Muscle of back (tissue), 11 donors: ENCODE data around the gene MAPRE2. TPM values are rescaled to one million over a fixed set of nuclear protein-coding genes. Genes with fewer than 3 reads are reported as not detected.
"Not testable (repeated sequence)": the region's sequence is repeated elsewhere in the genome, so short reads cannot be mapped to it uniquely, and the experiment has no call there.

Experiments
- DNase-seq, 3 donors: peaks; one replicate each; pipeline versions ENCODE4 v3.0.0 to v3.0.0-alpha.2; 2013
- polyA plus RNA-seq, 10 donors: library from polyadenylated mRNA; unstranded; fragments of 120-200 nt; gene quantifications; one replicate each; pipeline ENCODE4 v1.2.1, GENCODE V29; 2013; ENCODE audit not compliant: insufficient read length in 10 of 10

Gene MAPRE2
- polyA plus RNA-seq, 10 donors, result 24.6 to 35.5 (median 30.4) TPM

DNA sequence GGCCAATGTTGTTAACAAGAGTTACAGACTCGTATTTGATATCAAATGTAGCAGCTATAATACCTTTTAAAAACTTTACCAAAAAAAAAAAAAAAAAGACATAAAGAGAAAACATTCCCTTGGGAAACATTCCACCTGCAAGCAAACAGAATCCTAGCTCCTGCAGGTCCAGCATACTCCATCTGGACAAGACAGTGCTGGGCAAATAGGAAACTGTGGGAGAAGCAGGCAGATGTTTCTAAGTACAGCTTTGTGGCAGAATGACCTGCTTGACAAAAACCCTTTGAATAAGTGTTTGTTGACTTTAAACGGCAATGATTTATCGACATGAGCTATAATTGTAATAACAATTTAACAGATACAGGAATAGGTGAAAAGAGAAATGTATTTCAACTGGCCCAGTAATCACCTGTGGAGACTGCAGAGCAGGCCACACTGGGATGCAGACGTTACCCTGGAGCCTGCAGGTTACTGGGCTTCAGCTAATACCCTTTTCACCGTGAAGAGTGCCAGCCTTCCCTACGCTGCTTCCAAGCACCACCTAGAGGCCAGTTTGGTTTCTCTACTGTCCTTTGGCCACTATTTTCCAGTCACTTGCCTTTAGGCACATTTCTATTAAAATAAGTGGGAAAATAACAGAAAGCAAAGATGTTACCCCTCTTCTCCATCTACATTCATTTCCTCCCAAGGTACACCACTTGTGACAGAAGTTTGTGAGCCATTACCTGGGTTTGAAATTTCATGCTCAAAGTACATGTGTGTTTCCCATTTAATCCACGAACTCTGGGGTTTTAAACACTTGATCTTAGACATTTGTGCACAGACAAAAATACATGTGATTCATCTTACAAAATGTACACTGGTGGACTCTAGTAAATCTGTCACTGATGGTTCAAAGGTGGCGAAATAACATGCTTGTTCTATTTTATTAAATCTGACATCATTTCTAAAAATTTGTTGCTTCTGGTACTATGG is 102.7 kb downstream of the MAPRE2 start:
- DNase-seq, result peak; percentile 29 to 67 (median 59)

DNA sequence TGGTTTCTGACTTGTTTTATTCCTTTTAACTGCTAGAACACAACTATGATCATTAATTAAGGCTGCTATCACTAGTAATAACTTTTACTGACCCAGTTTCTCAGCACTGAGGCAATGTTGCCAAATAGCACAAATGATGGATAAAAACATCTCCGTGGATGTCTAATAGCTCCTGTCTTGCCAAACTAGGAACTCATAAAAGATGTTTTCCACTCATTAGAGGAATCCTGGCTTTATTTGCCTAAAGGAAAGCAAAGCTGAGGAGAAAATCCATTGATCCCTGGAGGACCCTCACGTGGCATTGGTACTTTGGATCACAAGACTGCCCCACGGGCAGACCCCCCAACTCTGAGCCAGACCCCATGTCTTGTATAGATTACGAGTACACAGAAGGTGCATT is 103.5 kb downstream of the MAPRE2 start:
- DNase-seq, result peak; percentile 39 to 79 (median 48)

GRCh38 chr18:35150195-35150594 is 109.0 kb downstream of the MAPRE2 start:
- not testable (repeated sequence) for DNase-seq

DNA sequence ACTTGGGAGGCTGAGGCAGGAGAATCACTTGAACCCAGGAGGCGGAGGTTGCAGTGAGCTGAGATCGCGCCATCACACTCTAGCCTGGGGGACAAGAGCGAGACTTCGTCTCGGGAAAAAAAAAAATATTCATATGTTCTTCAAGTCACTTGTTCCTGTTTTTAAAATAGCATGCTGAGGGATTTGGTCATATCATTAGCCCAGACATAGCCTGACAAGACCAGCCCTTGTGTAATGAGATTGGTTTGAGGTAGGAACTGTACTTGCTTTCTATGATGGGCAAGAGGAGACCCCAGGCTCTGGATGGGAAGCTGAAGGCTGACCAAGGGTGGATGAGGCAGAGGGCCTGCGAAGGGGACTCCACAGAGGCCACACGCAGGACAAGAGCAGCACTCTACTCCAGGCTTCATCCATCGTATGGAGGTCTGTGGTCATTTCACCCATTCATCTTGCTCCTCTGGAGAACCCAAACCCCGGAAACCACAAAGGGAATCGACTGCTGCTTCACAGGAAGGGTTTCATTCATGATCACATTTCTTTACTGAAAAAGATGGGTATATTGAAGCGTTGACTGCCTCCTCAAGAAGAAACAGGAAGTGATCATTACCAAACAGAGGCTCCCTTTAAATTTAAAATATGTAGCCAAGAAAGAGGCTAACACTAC is 112.5 kb downstream of the MAPRE2 start:
- DNase-seq, result no peak

- no peak for DNase-seq
Observed at GRCh38 chr18:35155398-35156117, 114.3 kb downstream of the MAPRE2 start.

- no peak for DNase-seq
Observed at GRCh38 chr18:35157181-35157580, 116.0 kb downstream of the MAPRE2 start.

GRCh38 chr18:35158728-35159450 is 117.7 kb downstream of the MAPRE2 start:
- DNase-seq, result peak in 1 of 3 donors; percentile 20

- no peak for DNase-seq
Observed at GRCh38 chr18:35159782-35160181, 118.6 kb downstream of the MAPRE2 start.

- no peak for DNase-seq
Observed at GRCh38 chr18:35161485-35161884, 120.3 kb downstream of the MAPRE2 start.

DNA sequence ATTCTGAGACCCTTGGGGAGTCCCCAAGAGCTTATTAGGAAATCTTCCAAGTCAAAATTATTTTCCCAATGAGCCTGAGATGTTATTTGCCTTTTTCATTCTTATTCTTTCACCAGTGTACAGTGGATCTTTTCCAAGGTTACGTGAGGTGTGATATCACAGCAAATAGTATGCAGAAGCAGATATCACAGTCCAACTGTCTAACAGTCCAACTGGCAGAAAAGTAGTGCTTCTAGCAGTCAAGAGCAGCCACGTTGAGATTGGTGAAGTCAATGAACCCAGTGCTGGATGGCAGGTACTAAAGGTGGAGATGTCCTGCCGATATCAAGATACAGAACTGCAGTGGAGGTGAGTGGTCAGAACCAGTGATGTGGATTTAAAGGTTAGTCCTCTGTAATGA is 120.7 kb downstream of the MAPRE2 start:
- no peak for DNase-seq

- DNase-seq, result peak in 1 of 3 donors; percentile 55
Observed at GRCh38 chr18:35163014-35163539, 121.9 kb downstream of the MAPRE2 start.

GRCh38 chr18:35163721-35164120 is 122.5 kb downstream of the MAPRE2 start:
- DNase-seq, result peak in 1 of 3 donors; percentile 68

DNA sequence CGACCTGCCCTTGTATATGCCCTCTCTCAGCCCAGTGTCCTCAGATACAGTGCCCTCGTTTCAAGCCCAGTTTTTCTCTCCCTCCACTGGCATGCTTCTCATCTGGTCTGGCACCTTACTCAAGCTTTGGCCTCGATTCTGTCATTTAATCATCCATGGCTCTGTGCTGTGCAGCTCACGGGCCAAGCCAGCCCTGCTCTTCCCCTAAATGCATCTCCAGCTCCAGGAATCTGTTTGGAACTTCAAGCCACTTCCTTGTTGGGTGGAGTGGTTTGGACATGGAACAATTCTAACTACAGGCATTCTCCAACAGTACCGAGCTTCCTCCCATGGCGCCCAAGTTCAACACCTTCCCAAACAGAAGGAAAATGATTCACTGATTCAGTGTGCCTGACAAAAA is 122.9 kb downstream of the MAPRE2 start:
- peak in 1 of 3 donors; percentile 53 for DNase-seq

GRCh38 chr18:35167332-35167731 is 126.1 kb downstream of the MAPRE2 start:
- peak in 1 of 3 donors; percentile 18 for DNase-seq

GRCh38 chr18:35167857-35168256 is 126.6 kb downstream of the MAPRE2 start:
- DNase-seq, result peak in 1 of 3 donors; percentile 42

GRCh38 chr18:35170323-35170722 is 129.1 kb downstream of the MAPRE2 start:
- not testable (repeated sequence) for DNase-seq

- peak in 1 of 3 donors; percentile 16 for DNase-seq
Observed at GRCh38 chr18:35171315-35171987, 130.2 kb downstream of the MAPRE2 start.

DNA sequence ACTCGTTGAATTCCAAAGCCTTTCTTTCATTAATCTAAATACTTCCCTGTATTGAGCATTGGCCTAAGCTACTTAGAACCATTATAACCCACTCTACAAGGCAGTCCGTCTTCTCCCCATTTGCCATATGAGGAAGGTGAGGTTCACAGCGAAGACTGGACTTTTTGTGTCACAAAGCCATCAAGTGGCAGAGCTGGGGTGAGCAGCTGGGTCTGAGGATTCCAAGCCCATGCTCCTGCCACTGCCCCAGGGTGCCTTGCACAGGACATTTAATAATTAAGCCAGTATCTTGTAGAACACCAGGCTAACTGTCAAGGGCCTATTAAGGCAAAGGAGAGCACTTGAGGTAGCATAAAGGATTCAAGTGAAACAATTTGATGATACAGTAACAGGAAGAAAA is 130.8 kb downstream of the MAPRE2 start:
- no peak for DNase-seq

DNA sequence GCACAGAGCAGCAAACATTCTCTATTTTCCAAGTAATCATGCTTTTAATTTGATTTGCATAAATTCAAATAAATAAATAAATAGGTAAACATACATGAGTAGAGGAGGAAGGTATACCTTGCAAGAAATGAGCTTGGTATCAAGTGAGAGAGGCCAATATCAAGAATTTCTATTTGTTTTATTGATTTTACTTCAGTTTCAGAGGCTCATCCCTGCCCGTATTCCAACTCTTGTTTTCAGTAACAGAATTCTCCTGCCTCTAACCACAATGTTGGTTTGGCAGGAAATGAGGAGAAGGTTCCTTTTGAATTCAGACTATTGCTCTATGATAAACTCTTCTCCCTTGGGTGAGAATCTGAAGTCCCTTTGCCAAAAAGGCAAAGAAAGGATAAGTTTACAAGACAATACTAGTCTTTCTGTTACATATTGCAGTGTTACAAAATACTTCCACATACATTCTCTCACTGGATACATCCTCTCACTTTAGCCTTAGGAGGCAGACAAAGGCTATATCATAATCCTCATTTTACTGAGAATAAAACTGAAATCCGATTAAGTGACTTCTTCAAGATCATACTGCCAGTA is 131.3 kb downstream of the MAPRE2 start:
- peak in 1 of 3 donors; percentile 50 for DNase-seq

DNA sequence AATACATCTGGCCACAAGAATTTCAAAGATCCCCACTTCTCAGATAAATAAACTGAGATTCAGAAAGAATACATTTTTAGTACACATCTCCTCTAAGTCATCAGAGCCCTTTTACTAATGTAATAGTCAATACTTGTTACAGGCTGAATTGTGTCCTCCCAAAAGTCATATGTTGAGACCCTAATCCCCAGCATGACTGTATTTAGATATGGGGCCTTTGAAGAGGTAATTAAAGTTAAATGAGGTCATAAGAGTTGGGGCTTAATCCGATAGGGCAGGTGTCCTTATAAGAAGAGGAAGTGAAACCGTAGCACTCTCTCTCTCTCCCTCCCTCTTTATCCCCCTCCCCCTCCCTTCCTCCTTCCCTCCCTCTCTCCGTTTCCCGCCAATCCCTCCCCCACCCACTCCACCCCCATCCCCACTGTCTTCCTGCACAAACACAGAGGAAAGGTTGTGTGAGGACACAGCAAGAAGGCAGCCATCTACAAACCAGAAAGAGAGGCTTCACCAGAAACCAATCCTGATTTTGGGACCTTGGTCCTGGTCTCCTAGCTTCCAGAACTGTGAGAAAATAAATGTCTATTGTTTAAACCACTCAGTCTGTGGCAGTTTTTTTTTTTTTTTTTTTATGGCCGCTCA is 133.0 kb downstream of the MAPRE2 start:
- DNase-seq, result no peak
